ENCODE measurements around the gene CASR. TPM values are rescaled to one million over a fixed set of nuclear protein-coding genes. Genes with fewer than 3 reads are reported as not detected.

The CASR gene
- total RNA-seq, 4 donors from 2014 or later: 0.04 TPM; not detected in 3

DNA sequence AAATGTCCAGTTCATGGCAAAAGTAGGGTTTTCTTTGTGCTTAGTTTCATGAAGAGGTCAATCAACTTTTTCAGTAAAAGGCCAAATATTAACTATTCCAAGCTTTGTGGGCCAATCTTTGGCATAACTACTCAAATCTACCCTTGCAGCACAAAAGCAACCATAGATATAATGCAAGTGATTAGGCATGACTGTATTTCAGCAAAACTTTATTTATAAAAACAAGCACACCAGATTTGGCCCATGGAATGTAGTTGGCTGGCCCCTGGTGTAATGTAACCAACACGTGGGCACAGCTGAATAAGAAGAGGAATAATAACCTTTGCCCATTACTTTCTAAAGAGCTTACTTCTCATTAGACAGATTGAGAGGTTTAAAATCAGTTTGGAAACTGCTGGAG, 50.6 kb downstream of the CASR start:
- no peak for ATAC-seq
- TF ChIP-seq, protein P1, sequence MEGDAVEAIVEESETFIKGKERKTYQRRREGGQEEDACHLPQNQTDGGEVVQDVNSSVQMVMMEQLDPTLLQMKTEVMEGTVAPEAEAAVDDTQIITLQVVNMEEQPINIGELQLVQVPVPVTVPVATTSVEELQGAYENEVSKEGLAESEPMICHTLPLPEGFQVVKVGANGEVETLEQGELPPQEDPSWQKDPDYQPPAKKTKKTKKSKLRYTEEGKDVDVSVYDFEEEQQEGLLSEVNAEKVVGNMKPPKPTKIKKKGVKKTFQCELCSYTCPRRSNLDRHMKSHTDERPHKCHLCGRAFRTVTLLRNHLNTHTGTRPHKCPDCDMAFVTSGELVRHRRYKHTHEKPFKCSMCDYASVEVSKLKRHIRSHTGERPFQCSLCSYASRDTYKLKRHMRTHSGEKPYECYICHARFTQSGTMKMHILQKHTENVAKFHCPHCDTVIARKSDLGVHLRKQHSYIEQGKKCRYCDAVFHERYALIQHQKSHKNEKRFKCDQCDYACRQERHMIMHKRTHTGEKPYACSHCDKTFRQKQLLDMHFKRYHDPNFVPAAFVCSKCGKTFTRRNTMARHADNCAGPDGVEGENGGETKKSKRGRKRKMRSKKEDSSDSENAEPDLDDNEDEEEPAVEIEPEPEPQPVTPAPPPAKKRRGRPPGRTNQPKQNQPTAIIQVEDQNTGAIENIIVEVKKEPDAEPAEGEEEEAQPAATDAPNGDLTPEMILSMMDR (IDR thresholded peaks at IDR 0.05): no peak
- TF ChIP-seq POLR2A (IDR thresholded peaks at IDR 0.05) (no peak), POLR2AphosphoS5 (IDR thresholded peaks at IDR 0.05) (no peak)
- H3K9me3 ChIP-seq: no peaks in the 10 kb centered on the region
- WGBS, 2 donors (ENCODE audit: low coverage in 1 of 2): 13 to 17% methylated on average over 1 of the region's 1 CpG
- no peaks in the 10 kb centered on the region for H3K4me1 ChIP-seq
- H3K4me3 ChIP-seq: no peak overlapping the region
- H3K36me3 ChIP-seq: no peaks in the 10 kb centered on the region
- no peak overlapping the region for H3K27ac ChIP-seq
- peaks cover 20% of the 10 kb centered on the region for H3K27me3 ChIP-seq

DNA sequence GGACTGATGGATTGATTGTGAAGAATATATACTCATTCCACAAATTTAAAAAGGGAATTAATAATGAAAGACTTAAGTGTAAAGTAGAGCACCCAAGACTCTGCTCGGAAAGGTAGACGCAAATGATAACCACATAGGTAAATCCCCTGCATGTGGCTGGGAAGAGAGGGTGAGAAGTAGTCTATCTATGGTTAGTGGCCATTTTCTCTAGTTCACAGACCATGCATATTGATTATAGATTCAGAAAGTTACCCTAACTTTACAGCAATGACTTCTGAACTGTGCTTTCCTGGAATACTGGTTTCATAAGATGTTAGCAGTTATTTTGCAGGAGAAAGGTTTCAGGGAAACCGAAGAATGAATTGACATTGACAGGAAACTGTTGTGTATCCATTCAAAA, 51.7 kb downstream of the CASR start:
- ATAC-seq: no peak
- Histone ChIP-seq H3K36me3 (no peaks in the 10 kb centered on the region), H3K9me3 (no peaks in the 10 kb centered on the region), H3K27me3 (peaks cover 21% of the 10 kb centered on the region), H3K27ac (no peak overlapping the region), H3K4me1 (no peaks in the 10 kb centered on the region), H3K4me3 (no peak overlapping the region)
- TF ChIP-seq POLR2A (IDR thresholded peaks at IDR 0.05) (no peak), POLR2AphosphoS5 (IDR thresholded peaks at IDR 0.05) (no peak), EP300 (IDR thresholded peaks at IDR 0.05) (no peak)
- TF ChIP-seq, protein P1 (IDR thresholded peaks at IDR 0.05): no peak
- 67 to 80% methylated on average over 3 of the region's 3 CpGs for WGBS, 2 donors (ENCODE audit: low coverage in 1 of 2)

DNA sequence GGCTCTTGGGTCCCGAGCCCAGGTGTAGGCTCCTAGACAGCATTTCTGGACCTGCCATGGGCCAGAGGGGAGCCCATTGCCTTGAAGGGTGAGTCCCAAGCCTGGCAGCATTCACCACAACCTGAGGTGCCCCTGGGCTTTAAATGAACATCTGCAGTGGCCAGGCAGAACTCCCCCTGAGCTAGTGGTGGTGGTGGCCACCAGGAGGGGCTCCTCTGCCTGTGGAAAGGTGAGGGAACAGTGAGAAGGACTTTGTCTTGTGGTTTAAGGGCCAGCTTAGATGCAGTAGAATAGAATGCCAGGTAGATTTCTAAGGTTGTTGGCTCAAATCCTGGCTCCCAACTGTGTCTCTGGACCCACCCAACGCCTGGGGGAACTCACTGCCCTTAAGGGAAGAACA, 55.6 kb downstream of the CASR start:
- WGBS, 2 donors (ENCODE audit: low coverage in 1 of 2): no CpG with 5 or more reads among the region's 2 CpGs
- H3K9me3 ChIP-seq: no peaks in the 10 kb centered on the region
- H3K27me3 ChIP-seq: peaks cover 15% of the 10 kb centered on the region
- no peak overlapping the region for H3K4me3 ChIP-seq
- ATAC-seq: no peak
- H3K4me1 ChIP-seq: no peaks in the 10 kb centered on the region
- no peaks in the 10 kb centered on the region for H3K36me3 ChIP-seq
- H3K27ac ChIP-seq: no peak overlapping the region
- TF ChIP-seq POLR2A (IDR thresholded peaks at IDR 0.05) (no peak), POLR2AphosphoS5 (IDR thresholded peaks at IDR 0.05) (no peak), EP300 (IDR thresholded peaks at IDR 0.05) (no peak)
- TF ChIP-seq, protein P1 (IDR thresholded peaks at IDR 0.05): no peak

DNA sequence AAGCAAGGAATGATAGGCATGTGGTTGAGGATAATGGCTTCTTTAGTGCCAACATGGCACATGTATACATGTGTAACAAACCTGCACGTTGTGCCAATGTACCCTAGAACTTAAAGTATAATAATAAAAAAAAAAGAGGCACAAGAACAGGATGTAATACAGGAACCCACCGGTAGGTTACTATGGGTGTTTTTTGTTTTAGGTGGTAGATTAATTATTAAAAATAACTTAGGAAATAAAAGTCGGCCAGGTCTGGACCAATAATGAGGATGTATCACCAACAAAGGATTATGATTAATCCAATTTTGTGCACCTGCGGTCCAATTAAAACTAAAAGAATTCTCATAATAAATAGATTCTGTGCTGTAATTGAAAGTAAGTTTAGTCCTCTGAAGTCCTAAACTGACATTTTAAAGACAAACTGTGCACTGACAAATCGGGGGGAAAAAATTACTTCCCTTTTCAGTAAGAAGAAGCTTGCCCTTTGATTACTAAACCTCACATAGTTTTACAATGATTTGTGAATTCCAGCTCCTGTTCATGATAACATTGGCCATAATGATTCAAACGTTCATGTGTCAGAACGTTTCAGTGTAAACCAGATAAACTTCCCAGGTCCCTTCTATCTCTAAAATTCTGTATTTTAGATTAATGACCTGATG, 62.2 kb downstream of the CASR start:
- no peak for ATAC-seq
- Histone ChIP-seq H3K4me1 (no peaks in the 10 kb centered on the region), H3K27me3 (no peaks in the 10 kb centered on the region), H3K27ac (no peak overlapping the region), H3K4me3 (no peak overlapping the region), H3K9me3 (no peaks in the 10 kb centered on the region), H3K36me3 (no peaks in the 10 kb centered on the region)
- TF ChIP-seq, protein P1 (IDR thresholded peaks at IDR 0.05): no peak
- no peak for TF ChIP-seq EP300 (IDR thresholded peaks at IDR 0.05)
- no peak for TF ChIP-seq POLR2A (IDR thresholded peaks at IDR 0.05)
- TF ChIP-seq POLR2AphosphoS5 (IDR thresholded peaks at IDR 0.05): no peak
- WGBS, 2 donors (ENCODE audit: low coverage in 1 of 2): 41 to 52% methylated on average over 7 of the region's 7 CpGs

DNA sequence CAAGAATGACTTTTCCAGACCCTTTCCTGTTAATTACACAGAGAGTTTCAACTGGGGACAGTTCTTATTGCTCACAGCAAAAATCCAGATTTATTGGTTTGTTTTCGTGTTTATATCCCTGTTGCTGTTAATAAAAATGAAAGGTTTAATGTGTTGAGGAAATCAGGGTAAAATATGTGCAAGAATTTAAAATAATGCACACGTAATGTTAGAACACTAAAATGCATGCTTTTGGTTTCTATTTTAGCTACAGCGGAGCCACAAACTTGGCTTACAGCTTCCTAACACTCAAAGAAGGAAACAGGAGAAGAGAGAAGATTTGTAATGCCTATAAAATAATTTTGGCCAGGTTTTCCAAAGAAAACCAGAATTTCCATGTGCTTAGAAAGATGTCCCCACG, 62.7 kb downstream of the CASR start:
- no peaks in the 10 kb centered on the region for H3K4me1 ChIP-seq
- no peak overlapping the region for H3K27ac ChIP-seq
- ATAC-seq: no peak
- no peak for TF ChIP-seq POLR2A (IDR thresholded peaks at IDR 0.05)
- TF ChIP-seq, protein P1 (IDR thresholded peaks at IDR 0.05): no peak
- no peak for TF ChIP-seq EP300 (IDR thresholded peaks at IDR 0.05)
- no peak for TF ChIP-seq POLR2AphosphoS5 (IDR thresholded peaks at IDR 0.05)
- no peaks in the 10 kb centered on the region for H3K36me3 ChIP-seq
- H3K9me3 ChIP-seq: no peaks in the 10 kb centered on the region
- no peak overlapping the region for H3K4me3 ChIP-seq
- 38 to 44% methylated on average over 4 of the region's 4 CpGs for WGBS, 2 donors (ENCODE audit: low coverage in 1 of 2)
- H3K27me3 ChIP-seq: no peaks in the 10 kb centered on the region

Data from gastroesophageal sphincter (tissue), 4 donors.